SK-N-MC (cell line): ENCODE results near the gene PDS5B.

ENCODE experiments used
- EZH2 ChIP-seq: fragments of 200-600 bp; sonication (generic); IDR thresholded peaks from one replicate; pipeline ENCODE4 v1.6.1; 2017; ENCODE audit warnings: antibody characterized with exemption
- POLR2AphosphoS5 ChIP-seq: IDR thresholded peaks from 2 replicates; pipeline ENCODE4 v1.6.1; 2012; ENCODE audit warnings: mild to moderate bottlenecking, low read depth, low read length, borderline replicate concordance

DNA sequence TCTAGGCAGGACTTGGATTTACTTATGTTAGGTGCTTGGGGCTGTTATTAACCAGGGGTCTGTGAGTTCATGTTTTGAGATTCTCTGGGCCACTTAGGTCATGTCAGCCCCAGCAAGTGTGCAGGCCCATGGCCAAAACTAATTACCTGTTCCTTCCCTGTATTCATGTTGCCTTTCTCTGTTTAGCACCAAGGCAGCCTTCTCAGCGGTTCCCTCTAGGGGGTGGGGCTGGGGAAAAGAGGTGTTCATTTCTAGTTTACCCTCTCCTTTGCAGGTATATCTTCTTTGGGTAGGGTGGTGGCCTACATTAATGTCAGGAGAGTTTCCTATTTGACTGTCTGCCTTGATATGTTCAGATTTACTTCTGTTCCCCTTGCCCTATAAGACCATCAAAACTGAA, 61.7 kb downstream of the PDS5B start:
- TF ChIP-seq EZH2 (no peak), POLR2AphosphoS5 (no peak)
